ELF-1 (cell line): ENCODE results near the gene LAD1.

ENCODE experiments used
- DNase-seq: peaks from one replicate; pipeline ENCODE4 v3.0.0-alpha.2; 2016; ENCODE audit warnings: low read depth, low spot score

LAD1 gene

GRCh38 chr1:201419256-201419655 lies 20.1 kb upstream of the LAD1 start:
- no peak for DNase-seq

GRCh38 chr1:201418461-201418860 lies 19.3 kb upstream of the LAD1 start:
- no peak for DNase-seq

- no peak for DNase-seq
Observed at GRCh38 chr1:201414051-201414738, 15.1 kb upstream of the LAD1 start.

- no peak for DNase-seq
Observed at GRCh38 chr1:201411292-201411691, 12.2 kb upstream of the LAD1 start.

- DNase-seq = no peak
Observed at GRCh38 chr1:201409440-201409839, 10.3 kb upstream of the LAD1 start.

GRCh38 chr1:201408834-201409200 lies 9.7 kb upstream of the LAD1 start:
- no peak for DNase-seq

GRCh38 chr1:201408176-201408833 lies 9.2 kb upstream of the LAD1 start:
- peak; percentile 96 for DNase-seq

- DNase-seq = no peak
Observed at GRCh38 chr1:201406831-201407406, 7.8 kb upstream of the LAD1 start.

GRCh38 chr1:201405484-201405831 lies 6.3 kb upstream of the LAD1 start:
- DNase-seq = no peak

- DNase-seq = no peak
Observed at GRCh38 chr1:201404722-201405483, 5.8 kb upstream of the LAD1 start.

GRCh38 chr1:201404055-201404454 lies 4.9 kb upstream of the LAD1 start:
- DNase-seq = no peak

- no peak for DNase-seq
Observed at GRCh38 chr1:201403359-201403758, 4.2 kb upstream of the LAD1 start.

GRCh38 chr1:201401700-201402099 lies 2.6 kb upstream of the LAD1 start:
- DNase-seq = no peak

- no peak for DNase-seq
Observed at GRCh38 chr1:201400852-201401230, 1.7 kb upstream of the LAD1 start.

GRCh38 chr1:201400212-201400851 lies 1.2 kb upstream of the LAD1 start:
- DNase-seq = no peak

GRCh38 chr1:201399352-201400126 lies 415 bp upstream of the LAD1 start:
- peak; percentile 81 for DNase-seq

GRCh38 chr1:201397675-201398074 lies 1.4 kb downstream of the LAD1 start:
- DNase-seq = no peak

GRCh38 chr1:201396861-201397464 lies 2.2 kb downstream of the LAD1 start:
- DNase-seq = no peak

- DNase-seq = no peak
Observed at GRCh38 chr1:201395936-201396335, 3.2 kb downstream of the LAD1 start.

- DNase-seq = no peak
Observed at GRCh38 chr1:201394591-201394990, 4.5 kb downstream of the LAD1 start.

- no peak for DNase-seq
Observed at GRCh38 chr1:201393076-201393475, 6.0 kb downstream of the LAD1 start.
